Measurements from ENCODE around the gene CCDC178.
"Not testable (repeated sequence)": the region's sequence is repeated elsewhere in the genome, so short reads cannot be mapped to it uniquely, and the experiment has no call there.

The CCDC178 gene

DNA sequence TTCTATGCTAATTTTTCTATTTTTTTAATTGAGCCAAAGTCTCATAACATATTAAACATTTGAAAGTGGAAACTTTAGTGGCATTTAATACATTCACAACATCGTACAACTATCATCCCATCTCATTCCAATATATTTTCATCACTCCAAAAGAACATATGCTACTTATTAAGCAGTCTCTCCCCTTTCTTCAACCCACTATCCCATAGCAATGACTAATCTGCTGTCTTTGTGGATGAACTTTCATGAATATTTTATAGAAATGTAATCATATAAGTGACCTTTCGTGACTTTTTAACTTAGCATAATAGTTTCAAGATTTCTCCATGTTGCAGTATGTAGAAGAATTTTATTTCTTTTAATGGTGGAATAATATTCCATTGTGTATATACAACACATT, 90.3 kb downstream of the CCDC178 start:
- no peak for DNase-seq

DNA sequence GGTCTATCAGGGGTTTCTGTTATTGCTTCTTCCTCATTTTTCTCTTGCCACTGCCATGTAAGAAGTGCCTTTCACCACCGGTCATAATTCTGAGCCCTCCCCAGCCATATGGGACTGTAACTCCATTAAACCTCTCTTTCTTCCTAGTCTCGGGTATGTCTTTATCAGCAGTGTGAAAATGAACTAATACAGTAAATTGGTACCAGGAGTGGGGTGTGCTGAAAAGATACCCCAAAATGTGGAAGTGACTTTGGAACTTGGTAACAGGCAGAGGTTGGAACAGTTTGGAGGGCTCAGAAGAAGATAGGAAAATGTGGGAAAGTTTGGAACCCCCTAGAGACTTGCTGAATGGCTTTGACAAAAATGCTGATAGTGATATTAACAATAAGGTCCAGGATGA, 100.8 kb downstream of the CCDC178 start:
- DNase-seq, result not testable (repeated sequence)

DNA sequence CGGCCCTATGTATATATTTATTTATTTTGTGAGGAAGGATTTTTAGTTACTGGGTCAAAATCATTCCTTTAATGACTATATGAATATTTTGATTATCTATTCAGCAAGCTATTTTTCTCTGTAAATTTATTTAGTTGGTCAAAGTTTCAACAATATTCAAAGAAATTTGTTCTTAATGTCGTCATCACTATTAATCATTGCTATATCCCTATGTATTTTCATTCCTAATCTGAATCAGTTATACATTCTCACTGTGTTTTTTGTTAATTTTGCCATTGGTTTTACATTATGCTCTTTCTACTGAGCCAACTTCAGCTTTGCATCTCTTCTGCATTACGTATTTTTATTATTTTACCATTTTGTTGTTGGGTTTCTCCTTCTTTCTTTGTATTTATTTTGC, 105.7 kb downstream of the CCDC178 start:
- DNase-seq, result no peak

DNA sequence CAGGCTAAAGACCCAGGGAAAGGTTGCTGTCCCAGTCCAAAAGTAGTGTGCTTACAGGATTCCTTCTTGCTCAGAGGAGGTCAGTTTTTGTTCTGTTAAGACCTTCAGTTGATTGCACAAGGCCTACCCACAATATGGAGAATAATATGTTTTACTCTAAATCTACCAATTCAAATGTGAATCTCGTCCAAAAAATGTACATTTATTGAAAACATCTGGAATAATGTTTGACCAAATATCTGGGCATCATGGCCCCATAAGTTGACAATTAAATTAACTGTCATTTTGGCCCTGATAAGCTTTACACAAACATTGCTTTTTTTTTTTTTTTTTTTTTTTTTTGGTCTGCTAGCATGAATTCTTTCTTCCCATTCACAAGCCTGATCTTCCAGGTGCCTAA, 109.8 kb downstream of the CCDC178 start:
- DNase-seq, result no peak

DNA sequence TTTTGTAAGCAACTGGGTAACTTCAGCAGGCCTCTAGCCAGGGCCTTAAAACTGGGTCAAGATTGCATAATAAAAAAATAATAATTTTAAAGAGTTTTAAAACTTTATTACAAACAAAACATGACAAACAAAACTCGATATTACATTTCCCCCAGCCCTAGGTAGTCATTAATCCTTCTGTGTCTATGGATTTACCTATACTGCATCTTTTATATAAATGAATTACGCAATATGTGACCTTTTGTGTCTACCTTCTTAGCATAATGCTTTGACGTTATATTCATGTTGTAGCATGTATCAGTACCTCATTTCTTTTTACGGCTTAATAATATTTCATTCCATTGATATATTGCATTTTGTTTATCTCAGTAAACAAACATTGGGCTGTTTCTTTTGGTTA, 113.5 kb downstream of the CCDC178 start:
- DNase-seq, result no peak

DNA sequence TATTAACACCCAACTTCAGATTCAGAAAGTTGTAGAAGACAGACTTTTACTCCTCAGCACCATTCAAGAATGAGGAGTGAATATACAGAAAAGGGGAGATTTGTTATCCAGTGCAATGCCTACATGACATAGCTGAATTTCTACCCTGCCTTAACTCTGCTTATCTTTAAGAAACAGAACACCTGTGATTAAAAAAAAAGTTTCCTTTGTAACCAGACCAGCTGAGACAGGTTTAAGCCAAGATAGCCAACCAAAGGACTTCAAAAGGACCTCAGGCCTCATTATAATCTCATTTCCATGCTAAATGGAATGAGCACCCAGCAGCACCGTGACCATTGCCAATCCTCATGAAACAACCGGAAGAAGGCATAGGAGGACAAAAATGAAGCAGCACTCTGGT, 122.9 kb downstream of the CCDC178 start:
- DNase-seq, result no peak

DNA sequence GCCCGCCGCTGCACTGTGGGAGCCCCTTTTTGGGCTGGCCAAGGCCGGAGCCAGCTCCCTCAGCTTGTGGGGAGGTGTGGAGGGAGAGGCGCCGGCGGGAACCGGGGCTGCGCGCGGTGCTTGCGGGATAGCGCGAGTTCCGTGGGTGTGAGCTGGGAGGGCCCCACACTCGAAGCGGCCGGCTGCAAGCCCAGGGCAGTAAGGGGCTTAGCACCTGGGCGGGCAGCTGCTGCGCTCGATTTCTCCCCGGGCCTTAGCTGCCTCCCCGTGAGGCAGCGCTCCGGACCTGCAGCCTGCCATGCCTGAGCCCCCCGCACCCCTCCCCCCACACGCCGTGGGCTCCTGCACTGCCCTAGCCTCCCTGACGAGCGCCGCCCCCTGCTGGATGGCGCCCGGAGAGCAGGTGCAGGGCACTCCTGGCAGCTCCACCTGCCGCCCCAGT, 124.4 kb downstream of the CCDC178 start:
- DNase-seq, result no peak

DNA sequence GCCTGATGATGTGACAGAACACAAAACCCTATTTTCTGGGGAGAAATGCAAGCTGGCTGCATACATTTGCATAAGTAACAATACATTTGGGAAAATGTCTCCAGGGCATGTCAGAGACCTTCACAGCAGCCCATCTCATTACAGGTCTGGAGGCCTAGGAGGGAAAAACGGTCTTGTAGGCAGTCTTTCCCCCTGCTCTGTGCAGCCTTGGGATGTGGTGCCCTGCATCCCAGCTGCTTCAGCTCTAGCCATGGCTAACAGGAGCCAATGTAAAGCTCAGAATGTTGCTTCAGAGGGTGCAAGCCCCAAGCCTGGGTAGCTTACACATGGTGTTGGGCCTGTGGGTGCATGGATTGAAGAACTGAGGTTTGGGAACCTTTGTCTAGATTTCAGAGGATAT, 133.0 kb downstream of the CCDC178 start:
- no peak for DNase-seq

DNA sequence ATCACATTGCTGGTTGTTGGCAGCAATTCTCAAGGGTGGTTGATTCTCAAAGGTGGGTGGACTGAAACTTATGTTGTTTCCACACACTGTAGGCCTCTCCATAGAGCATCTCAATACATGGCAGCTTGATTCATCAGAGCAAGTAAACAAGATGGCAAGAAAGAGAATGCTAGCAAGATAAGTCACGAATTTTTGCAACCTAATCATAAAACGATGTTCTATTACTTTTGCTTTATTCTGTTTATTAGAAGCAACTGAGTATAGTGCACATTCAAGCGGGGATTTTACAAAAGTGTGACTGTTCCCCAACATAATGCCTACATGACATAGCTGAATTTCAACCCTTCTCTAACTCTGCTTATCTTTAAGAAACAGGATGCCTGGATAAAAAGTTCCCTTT, 136.2 kb downstream of the CCDC178 start:
- no peak for DNase-seq

DNA sequence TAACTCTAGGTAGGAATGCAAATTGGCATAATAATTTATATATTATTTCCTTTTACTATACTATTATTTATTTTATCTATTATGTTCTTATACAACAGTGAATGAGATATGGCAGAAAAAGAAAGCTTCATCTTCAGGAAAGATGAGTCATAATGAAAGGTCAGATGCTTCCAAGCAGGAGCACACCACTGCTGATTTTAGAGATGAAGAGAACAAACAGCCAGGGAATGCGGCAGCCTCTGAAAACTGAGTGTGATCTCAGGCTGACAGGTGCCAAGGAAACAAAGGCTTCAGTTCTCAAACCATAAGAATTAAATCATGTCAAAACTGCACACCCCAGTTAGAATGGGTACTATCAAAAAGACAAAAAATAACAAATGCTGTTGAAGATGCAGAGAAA, 149.0 kb downstream of the CCDC178 start:
- DNase-seq, result no peak

DNA sequence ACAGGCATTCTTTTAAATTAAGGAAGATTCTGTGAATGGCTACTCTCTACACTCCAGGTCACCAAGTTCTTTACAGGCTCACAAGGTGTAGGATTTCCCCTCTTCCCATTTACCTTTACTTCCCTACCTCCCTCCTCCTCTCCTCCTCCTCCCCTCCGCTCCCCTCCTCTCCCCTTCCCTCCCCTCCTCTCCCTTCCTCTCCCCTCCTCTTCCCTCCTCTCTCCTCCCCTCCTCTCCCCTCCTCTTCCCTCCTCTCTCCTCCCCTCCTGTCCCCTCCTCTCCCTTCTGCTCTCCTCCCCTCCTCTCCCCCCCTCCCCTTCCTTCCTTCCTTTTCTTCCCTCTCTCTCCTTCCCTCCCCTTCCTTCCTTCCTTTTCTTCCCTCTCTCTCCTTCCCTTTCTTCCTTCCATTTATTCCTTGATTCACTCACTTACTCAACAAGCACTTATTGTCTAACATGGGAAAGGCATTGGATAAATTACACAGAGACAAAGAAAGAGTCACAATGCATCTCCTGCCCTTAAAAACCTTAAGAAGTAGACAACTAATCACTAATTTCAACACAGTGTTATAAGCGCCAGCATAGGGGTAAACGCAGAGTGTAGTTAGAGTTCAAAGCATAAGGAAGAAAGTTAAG, 152.3 kb downstream of the CCDC178 start:
- no peak for DNase-seq

DNA sequence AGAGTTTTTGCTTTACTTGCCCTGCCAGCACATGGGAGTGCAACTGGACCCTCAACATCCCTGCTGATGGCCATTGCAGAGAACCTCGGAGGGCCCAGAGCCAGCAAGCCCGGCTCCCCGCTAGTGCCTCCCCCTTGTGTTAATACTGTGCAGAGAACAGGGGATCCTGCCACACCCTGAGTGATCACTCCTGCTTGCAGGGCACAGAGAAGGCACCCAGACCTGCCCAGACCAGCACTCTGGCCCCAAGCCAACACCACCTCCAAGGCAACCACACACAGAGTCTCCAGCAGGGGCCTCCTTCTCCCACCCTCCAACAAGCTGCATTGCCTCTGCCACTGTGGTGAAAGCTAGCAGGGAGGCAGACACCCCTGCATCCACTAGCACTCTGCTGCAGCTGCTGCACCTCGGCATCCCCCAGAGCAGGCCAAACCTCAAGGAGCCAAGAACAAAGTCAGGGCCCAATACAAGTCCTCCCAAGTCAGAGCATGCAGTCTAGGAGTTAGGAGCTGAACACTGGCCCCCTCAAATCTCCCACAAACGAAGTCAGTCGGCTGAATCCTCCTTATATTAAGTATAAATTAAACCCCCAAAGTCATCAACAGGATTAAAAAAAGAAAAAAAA, 157.7 kb downstream of the CCDC178 start:
- no peak for DNase-seq

DNA sequence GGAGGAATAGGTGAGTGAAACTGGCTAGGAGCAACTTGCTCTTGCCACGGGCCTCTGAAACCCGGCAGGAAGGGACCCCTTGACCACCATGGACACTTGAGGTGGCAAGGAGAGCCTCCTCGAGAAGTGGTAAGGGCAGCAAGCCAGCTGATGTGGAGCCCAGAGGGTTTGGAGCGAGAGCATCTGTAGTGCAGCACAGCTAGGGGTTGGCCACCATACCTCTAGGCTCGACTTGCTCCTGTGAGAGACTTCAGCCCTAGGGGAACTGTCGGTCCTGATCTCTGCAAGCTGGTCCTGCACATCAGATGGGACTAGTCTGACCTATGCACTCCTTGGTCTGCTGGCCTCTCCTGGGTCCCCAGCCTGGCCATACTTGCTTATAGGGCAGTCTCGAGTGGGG, 158.4 kb downstream of the CCDC178 start:
- no peak for DNase-seq

DNA sequence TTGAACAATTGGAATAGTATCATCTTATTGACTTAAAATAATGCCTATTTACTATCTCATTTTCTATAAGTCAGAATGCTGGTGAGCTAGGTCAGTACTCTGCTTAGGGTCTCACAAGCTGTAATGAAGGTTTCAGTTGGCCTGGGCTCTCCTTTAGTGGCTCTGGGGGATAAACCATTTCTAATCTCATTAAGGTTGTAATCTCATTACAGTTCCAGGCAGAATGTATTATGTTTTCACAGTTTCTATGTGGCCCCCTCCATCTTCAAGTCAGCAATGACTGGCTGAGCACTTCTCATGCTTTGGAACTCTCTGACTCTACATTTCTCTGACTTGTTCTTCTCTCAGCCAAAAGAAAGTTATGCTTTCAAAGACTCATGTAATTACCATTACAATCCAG, 163.1 kb downstream of the CCDC178 start:
- DNase-seq, result no peak

DNA sequence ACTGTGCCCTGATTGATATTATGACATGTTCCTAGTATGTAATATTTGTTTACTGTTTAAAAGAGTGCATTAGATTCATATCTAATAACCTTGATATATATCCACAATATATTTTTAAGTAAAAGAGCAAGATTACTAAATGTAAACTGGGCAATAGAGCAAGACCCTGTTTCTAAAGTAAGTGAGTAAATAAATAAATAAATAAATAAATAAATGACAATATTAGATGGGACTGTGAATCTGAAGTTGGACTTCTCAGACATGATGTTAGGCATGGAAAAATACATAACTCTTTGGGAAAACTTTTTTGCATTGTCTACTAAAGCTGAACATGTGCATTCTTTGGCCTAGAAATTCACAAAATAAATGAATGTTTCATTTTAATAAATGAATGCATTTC, 164.7 kb downstream of the CCDC178 start:
- no peak for DNase-seq

DNA sequence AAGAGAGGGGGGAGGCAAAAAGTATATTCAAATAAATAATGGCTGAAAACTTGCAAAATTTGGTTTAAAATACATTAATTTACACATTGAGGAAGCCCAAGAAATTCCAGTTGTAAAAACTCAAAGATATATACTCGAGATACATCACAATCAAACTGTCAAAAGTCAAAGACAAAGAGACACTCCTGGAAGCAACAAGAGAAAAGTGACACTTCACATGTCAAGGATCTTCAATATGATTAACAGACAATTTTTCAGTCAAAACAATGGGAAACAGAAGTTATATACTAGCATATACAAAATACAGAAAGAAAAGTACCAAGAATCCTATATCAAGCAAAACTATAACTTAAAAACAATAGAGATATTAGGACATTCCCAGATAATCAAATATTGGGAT, 170.2 kb downstream of the CCDC178 start:
- no peak for DNase-seq

DNA sequence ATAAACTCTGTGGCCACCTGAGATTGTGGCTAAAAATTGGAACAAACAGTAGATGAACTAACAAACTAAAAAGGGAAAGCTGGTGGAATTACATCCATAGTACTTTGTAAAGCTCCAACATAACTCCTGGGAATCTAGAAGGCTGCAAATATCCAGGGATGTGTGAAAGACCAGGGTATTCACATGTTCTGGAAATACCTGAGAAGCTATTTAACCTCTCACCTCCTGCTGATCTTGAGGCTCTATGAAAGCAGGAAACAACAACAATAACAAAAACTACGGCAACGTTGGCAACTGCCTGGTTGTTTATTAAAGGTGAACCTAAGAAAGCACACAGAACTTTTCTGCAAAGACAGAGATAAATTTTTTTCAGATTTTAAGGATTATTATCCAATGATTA, 171.3 kb downstream of the CCDC178 start:
- no peak for DNase-seq

DNA sequence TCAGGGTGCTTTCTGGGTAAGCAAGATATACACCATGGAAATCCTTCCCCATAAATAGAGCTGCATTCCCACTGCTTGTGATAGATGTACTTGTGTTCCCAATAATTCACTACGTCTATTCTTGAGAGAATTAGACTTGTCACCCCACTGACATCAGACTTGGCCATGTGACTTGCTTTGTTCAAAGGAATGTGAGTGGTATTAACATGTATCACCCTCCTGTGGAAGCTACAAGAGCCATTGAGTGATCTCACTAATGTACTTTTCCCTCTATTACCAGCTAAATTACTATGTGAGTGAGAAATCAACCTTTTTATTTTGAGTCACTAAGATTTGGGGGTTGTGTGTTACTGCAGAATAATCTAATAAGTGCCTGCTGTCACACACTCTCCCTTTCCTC, 176.0 kb downstream of the CCDC178 start:
- DNase-seq, result no peak

DNA sequence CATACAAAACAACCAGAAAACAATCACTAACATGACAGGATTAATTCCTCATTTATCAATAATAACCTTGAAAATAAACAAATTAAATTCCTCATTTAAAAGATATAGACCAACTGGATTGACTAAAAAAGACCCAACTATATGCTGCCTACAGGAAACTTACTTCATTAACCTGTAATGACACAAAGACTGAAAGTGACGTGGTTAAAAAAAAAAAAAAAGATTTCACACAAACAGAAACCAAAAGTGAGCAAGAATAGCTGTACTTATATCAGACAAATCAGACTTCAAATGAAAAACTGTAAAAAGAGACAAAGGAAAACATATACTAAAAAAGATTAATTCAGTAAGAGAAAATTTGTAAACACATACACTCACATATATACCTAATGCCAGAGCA, 201.2 kb downstream of the CCDC178 start:
- DNase-seq, result no peak

DNA sequence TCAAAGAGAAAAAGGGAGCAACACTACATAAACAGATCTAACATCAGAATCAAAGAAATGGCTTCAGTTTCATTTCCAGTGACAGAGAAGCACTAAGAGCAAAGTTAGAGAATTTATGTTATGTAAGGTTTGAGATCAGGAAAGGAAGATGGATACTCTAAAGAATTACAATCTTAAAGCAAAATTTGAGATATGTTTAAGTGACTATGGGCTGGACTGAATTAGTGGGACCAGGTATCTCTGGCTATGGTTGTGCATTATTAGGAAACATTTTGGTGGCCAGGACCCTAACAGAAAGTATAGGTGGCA, 208.2 kb downstream of the CCDC178 start:
- DNase-seq, result no peak

DNA sequence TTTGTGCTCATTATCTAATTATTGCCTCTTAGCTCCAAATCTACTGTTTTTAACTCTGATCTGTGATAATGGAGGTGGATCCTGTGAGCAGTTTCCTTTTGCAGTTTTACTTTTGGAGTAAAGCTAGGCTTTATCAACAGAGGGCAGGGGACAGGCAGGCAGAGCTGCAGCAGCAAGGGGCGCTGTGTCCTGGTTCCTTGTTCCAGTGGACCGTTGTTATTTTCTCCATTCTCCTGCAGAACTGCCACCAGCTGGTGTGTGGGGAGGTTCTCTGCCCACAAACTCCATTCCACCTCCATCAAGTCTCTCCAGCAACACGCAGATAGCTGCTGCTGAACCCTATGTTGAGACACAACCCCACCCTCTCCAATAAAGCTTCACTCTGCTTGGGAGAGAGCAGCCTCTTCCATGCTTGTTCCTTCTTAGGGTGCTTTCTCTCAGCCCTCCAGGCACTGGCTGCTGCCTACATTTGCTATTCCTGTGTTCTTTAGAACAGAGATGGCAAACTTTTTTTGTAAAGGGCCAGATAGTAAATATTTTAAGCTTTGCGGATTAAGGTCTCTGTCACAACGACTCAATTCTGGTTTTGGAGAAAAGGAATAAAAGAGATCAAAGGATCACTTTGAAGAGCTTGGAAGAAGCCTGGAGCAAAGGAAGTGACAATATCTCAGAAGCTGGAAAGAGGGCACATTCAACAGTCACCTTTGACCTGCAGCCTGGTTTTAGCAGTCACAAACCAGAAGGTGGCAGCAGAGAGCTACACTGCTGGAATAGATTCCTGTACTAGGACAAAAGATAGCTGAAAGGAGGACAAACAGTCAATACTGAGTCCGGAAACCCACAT, 208.8 kb downstream of the CCDC178 start:
- no peak for DNase-seq

DNA sequence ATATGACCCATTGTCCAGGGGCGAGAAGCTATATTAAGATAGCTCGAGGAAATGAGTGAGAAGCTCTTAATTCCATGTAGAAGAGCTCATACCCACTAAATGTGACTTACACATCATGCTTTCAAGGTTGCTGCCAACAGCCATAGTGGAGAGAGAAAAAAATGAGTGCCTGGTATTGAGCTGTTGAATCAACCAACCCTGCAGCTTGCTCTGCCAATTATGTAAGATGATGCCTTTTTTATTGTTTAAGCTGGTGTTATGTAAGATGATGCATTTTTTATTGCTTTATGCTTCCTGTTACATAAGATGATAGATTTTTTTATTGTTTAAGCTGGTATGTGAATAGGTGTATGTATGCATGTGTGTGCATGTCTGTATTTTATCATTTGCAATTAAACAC, 228.2 kb downstream of the CCDC178 start:
- no peak for DNase-seq

DNA sequence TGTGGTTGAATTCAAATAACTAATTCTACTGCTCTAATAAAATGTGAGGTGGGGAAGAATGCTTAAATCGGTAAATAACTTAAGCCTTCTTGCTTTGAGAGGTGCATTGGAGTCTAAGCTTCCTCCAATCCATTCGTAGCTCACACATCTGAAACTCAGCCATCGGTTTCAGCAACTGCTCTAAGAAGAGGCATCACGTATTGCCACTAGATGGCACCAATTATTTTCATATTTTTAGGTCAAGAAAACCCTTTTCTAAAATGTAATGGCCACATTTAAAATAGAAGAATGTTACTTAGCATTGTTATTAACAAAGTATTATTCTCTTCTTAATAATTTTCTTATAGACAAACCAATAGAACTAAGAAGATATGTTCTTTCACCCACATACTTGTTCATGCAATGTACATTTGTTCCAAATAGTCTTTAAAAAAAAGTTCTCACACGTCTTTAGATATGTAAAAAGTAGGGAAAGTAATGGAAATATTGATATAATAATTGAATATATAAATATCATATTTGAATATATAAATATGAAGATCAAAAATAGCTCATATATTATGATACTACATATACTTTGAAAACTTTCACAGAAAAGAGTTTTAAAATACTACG, 229.8 kb downstream of the CCDC178 start:
- DNase-seq, result no peak

DNA sequence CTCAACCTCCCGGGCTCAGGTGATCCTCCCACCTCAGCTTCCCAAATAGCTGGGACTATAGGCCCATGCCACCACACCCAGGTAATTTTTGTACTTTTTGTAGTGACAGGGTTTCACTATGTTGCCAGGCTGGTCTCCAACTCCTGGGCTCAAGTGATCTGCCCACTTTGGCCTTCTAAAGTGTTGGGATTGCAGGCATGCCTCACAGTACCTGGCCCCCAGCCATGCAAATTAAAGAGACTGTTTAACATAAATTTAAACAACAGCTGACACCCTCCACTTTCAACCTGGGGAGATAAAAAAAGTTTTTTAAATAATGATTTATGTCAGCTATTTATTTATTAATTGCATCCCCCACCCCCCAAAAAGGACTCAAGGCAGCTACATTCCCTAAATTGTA, 234.7 kb downstream of the CCDC178 start:
- DNase-seq, result no peak
